Upper lobe of left lung (tissue), 4 donors: ENCODE results near the gene ZMYND8.

Source experiments
- POLR2A ChIP-seq, 4 donors: fragments of 450-650 bp; IDR thresholded peaks; one replicate each; pipeline ENCODE4 v1.5.1; 2016 to 2017; ENCODE audit warnings: antibody characterized with exemption in 4 of 4, mild to moderate bottlenecking in 2 of 4
- TF ChIP-seq, protein P1 (sequence below), 6 experiments: fragments of 450-650 bp in 4 of 6; fragments of 200-600 bp in 2 of 6; sonication (generic) in 2 of 6; IDR thresholded peaks; one replicate each; pipeline ENCODE4 v1.5.1; 2016 to 2019; ENCODE audit warnings: antibody characterized with exemption in 6 of 6

DNA sequence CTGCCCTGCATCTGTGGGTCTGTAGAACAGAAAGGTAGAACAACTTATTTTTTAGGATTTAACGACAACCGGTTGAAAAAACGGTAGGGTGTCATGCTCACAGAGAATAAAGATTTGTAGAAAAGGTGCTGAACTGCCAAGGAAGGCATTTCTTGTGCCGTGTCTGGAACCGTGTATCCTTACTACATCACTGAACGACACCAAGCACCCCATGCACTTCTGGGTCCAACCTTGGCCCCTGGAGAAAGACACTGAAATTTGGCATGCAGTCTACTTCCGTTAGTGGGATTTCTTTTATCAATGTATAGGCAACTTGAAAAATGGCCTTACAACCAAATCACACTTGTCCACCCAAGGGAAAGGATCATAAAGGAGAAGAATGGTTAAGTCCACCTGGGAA, 145.5 kb downstream of the ZMYND8 start:
- no peak for TF ChIP-seq POLR2A (IDR thresholded peaks at IDR 0.05)
- TF ChIP-seq, protein P1, sequence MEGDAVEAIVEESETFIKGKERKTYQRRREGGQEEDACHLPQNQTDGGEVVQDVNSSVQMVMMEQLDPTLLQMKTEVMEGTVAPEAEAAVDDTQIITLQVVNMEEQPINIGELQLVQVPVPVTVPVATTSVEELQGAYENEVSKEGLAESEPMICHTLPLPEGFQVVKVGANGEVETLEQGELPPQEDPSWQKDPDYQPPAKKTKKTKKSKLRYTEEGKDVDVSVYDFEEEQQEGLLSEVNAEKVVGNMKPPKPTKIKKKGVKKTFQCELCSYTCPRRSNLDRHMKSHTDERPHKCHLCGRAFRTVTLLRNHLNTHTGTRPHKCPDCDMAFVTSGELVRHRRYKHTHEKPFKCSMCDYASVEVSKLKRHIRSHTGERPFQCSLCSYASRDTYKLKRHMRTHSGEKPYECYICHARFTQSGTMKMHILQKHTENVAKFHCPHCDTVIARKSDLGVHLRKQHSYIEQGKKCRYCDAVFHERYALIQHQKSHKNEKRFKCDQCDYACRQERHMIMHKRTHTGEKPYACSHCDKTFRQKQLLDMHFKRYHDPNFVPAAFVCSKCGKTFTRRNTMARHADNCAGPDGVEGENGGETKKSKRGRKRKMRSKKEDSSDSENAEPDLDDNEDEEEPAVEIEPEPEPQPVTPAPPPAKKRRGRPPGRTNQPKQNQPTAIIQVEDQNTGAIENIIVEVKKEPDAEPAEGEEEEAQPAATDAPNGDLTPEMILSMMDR (IDR thresholded peaks at IDR 0.05), result no peak
